ENCODE results near the gene LRP8. TPM values are rescaled to one million over a fixed set of nuclear protein-coding genes. Genes with fewer than 3 reads are reported as not detected.

The LRP8 gene
- polyA plus RNA-seq, 1 of the 3 experiments (the other 2 are of a cell fraction) = 19.9 TPM

- H3K27ac ChIP-seq (ENCODE audit: low read depth in 2 of 2, low read length in 1 of 2) = no peak overlapping the region
- peak; percentile 60 for DNase-seq
- H3F3A ChIP-seq (replicated peaks; ENCODE audit: insufficient read depth) = no peaks in the 10 kb centered on the region
- no peaks in the 10 kb centered on the region for H3K9me2 ChIP-seq
- H2AFZ ChIP-seq (ENCODE audit: low read depth) = no peak overlapping the region
- H3K79me2 ChIP-seq (ENCODE audit: insufficient read depth) = peaks cover 6% of the 10 kb centered on the region; the same call in 1 of the 2 replicates
- H3K4me1 ChIP-seq (ENCODE audit: control insufficient read depth in 1 of 2, insufficient read depth in 2 of 2, low read depth in 1 of 2, low read length in 1 of 2) = peaks cover 0 to 21% of the 10 kb centered on the region in 2 experiments; a peak in 2 of 4 replicates
- no peaks in the 10 kb centered on the region for H4K20me1 ChIP-seq (ENCODE audit: insufficient read depth)
- peak overlapping the region; percentile 77 for H3K4me2 ChIP-seq
- no peaks in the 10 kb centered on the region for H3K9me3 ChIP-seq
- ChIA-PET CTCF (interaction anchor here (2.7 kb wide), 1 partner anchor 65 kb away, joined by 18 read pairs; no protein-coding TSS in a partner anchor), POLR2A (interaction anchor here (2.7 kb wide), 1 partner anchor 12 kb away, joined by 11 read pairs; no protein-coding TSS in a partner anchor)
- 79% methylated on average over 26 of the region's 35 CpGs for WGBS (ENCODE audit: low lambda C conversion rate)
- peak overlapping the region; percentile 45 to 76; a peak in 3 of 4 replicates for H3K4me3 ChIP-seq (ENCODE audit: low read depth in 2 of 2, low read length in 1 of 2)
- no peaks in the 10 kb centered on the region for H3K27me3 ChIP-seq (ENCODE audit: insufficient read depth)
- peaks cover under 1 to 5% of the 10 kb centered on the region in 2 experiments for H3K36me3 ChIP-seq (replicated peaks in 1 of 2; ENCODE audit: control insufficient read depth in 1 of 2, insufficient read depth in 2 of 2, low read length in 1 of 2)
- H3K9ac ChIP-seq = no peak overlapping the region
- TF ChIP-seq RXRA (IDR thresholded peaks at IDR 0.05; ENCODE audit: borderline replicate concordance, low read depth) (no peak), PBX3 (IDR thresholded peaks at IDR 0.05) (no peak), CTCF (IDR thresholded peaks at IDR 0.05) (no peak), NRF1 (IDR thresholded peaks at IDR 0.05; ENCODE audit: low read depth, low read length) (no peak), TEAD4 (IDR thresholded peaks at IDR 0.05; ENCODE audit: borderline replicate concordance, insufficient read depth) (no peak), GABPA (IDR thresholded peaks at IDR 0.05; ENCODE audit: low read depth) (no peak), FOXJ3 (CRISPR knock-in tag; IDR thresholded peaks at IDR 0.05) (no peak), YY1 (IDR thresholded peaks at IDR 0.05; ENCODE audit: low read depth) (no peak), REST (IDR thresholded peaks at IDR 0.05; ENCODE audit: low read depth, low read length) (no peak), RAD21 (IDR thresholded peaks at IDR 0.05; ENCODE audit: low read length) (no peak), MAX (IDR thresholded peaks at IDR 0.05; ENCODE audit: low read depth) (no peak), RCOR1 (IDR thresholded peaks at IDR 0.05; ENCODE audit: low read length) (no peak), USF1 (IDR thresholded peaks at IDR 0.05; ENCODE audit: borderline replicate concordance, low read depth) (no peak), TCF12 (IDR thresholded peaks at IDR 0.05) (no peak), EP300 (IDR thresholded peaks at IDR 0.05; ENCODE audit: borderline replicate concordance in 1 of 2, low read depth in 1 of 2, low read length in 1 of 2) (no peak), USF2 (IDR thresholded peaks at IDR 0.05; ENCODE audit: borderline replicate concordance, low read depth, low read length) (no peak), TAF1 (IDR thresholded peaks at IDR 0.05; ENCODE audit: borderline replicate concordance, low read depth, low read length) (no peak), EZH2phosphoT487 (IDR thresholded peaks at IDR 0.05; ENCODE audit: borderline replicate concordance, low read depth) (no peak)
These were observed 950 bp upstream of the LRP8 start for GRCh38 chr1:53328541-53329499.

All from SK-N-SH (cell line).